Measurements from ENCODE around the gene BMPR2. TPM values are rescaled to one million over a fixed set of nuclear protein-coding genes. Genes with fewer than 3 reads are reported as not detected.
"Not testable (repeated sequence)": the region's sequence is repeated elsewhere in the genome, so short reads cannot be mapped to it uniquely, and the experiment has no call there.

Gene BMPR2
- total RNA-seq (2014; rRNA removed; shearing (Covaris generic)), result 5.0 and 9.7 TPM in 2 replicates

DNA sequence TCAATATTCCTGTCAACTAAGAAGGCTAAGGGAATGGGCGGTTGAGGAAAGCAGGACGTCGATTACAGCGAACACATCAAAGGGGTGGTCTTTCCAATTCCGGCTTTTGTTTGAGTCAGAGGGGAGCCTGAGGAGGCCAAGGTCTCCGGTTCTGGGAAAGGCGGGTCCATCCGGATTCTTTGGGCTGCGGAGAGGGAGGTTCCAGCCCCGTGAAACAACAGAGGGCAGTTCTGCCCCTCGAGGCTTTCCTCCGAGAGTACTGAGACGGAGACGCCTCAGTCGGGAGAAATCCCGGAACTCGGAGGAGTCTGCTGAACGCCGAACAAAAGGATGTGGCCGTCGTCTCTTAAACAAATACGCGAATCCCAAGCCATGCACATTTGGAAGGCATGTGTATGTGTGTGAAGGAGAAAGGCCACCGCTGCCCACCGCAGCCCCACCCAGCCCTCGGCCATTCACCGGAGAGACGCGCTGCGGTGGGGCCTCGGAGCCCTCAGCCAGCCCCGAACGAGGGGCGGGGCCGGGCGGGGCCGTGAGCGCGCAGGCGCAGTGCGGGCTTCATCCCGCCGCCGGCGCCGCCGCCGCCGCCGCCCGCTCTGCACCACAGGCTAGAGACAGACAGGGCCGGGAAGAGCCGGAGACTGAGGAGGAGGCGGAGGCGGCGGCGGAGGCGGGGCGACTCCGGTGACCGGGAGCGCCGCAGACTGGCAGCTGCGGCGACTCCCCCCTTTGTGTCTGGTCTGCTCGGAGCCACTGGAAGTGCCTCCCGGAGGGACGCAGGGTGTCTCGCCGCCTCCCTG lies at the start of gene BMPR2:
Gene BMPR2 (plus strand): TSS at position 719 of the 800 bp plus-strand sequence. CDS start 1,148 bp downstream, outside the sequence.
- DNase-seq (ENCODE audit: low spot score), result peak; percentile 89

- DNase-seq (ENCODE audit: low spot score), result no peak
These were observed 48.3 kb upstream of the BMPR2 start for GRCh38 chr2:202327858-202328257.

- no peak for DNase-seq (ENCODE audit: low spot score)
These were observed 40.2 kb upstream of the BMPR2 start for GRCh38 chr2:202335791-202336467.

- no peak for DNase-seq (ENCODE audit: low spot score)
These were observed 39.0 kb upstream of the BMPR2 start for GRCh38 chr2:202337151-202337550.

DNA sequence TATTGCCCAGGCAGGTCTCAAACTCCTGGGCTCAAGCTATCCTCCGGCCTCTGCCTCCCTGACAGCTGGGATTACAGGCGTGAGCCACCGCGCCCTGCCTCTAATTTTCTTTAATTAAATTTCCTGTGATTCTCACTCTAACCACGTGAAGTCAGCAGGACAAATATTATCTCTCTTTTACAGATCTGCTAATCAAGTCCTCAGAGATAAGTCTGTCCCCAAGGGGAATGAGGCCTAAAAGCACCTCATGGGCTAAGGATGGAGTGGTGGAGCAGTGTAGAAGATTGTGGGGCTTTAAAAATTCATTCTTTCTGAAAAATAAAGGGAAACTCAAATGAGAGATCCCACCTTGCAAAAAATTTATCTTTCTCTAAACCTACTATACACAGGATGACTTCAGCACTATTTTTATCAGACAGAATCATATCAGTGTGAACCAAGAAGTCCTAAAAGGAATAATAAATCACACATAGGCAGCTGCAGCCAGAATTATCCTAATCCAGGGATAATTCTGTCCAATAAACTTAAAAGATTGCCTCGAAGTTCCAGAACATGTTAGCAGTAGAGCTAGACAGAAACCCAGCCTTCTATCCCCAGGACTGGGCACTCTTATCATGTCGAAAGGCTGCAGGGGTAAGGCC lies 38.3 kb upstream of the BMPR2 start:
- no peak for DNase-seq (ENCODE audit: low spot score)

- peak; percentile 77 for DNase-seq (ENCODE audit: low spot score)
These were observed 36.9 kb upstream of the BMPR2 start for GRCh38 chr2:202339071-202339870.

DNA sequence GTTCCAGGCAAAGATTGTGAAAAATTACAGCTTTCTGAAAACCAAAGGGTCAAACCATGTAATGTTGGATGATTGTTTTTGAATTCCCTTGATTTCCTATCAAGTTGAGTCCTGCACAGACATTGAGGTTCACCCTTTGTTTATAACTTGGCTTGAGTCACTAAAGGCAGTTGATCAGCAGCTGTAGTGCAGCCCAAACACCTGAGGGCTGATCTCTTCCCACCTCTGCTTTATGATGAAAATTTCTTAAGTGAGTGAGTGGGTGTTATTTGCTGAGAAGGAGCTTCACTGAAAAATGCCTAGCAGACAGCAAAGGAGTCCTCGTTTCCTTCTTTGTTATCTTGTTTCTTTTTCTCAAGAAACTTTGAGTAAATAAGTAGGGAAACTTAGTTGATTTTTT lies 31.9 kb upstream of the BMPR2 start:
- no peak for DNase-seq (ENCODE audit: low spot score)

DNA sequence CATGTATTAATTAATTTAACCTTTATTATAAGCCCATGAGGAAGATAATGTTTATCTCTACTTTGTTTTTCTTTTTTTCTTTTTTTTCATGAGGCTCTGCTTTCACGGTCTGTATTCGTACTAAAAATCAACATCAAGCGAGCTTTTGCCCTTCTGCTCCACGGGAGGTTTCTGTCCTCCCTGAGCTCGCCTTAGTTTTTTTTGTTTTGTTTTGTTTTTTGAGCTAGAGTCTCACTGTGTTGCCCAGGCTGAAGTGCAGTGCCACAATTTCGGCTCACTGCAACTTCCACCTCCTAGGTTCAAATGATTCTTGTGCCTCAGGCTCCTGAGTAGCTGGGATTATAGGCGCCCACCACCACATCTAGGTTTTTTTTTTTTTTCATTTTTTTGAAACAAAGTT lies 29.9 kb upstream of the BMPR2 start:
- DNase-seq (ENCODE audit: low spot score), result no peak

- DNase-seq (ENCODE audit: low spot score), result no peak
These were observed 22.7 kb upstream of the BMPR2 start for GRCh38 chr2:202353430-202353829.

- no peak for DNase-seq (ENCODE audit: low spot score)
These were observed 20.1 kb upstream of the BMPR2 start for GRCh38 chr2:202355993-202356505.

DNA sequence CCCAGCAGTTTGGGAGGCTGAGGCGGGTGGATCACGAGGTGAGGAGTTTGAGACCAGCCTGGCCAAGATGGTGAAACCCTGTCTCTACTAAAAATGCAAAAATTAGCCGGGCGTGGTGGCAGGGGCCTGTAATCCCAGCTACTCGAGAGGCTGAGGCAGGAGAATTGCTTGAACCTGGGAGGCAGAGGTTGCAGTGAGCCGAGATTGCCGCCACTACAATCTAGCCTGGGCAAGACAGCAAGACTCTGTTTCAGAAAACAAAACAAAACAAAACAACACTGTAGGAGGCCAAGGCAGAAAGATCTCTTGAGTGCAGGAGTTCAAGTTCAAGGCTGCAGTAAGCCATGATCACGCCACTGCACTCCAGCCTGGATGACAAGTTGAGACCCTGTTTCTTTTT lies 17.2 kb upstream of the BMPR2 start:
- not testable (repeated sequence) for DNase-seq (ENCODE audit: low spot score)

DNA sequence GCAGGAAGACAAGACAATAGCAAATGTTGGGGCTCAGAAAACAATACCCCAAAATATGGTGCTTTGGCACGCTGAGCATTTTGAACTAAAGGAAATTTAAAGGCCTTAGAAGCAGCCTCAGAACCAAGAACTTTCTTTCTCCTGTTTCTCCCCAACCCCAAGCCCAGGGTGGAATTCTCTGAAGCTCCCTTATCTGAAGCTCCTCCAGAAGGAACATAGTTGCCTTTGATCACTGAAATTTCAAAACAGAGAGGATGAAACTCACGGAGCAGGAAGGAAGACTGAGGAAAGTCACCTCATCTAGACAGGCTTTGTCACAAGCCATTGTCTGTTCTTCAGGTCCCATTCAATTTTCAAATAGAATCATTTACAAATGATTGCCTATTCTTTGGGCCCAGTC lies 15.5 kb upstream of the BMPR2 start:
- no peak for DNase-seq (ENCODE audit: low spot score)

- DNase-seq (ENCODE audit: low spot score), result no peak
These were observed 15.0 kb upstream of the BMPR2 start for GRCh38 chr2:202361108-202361507.

DNA sequence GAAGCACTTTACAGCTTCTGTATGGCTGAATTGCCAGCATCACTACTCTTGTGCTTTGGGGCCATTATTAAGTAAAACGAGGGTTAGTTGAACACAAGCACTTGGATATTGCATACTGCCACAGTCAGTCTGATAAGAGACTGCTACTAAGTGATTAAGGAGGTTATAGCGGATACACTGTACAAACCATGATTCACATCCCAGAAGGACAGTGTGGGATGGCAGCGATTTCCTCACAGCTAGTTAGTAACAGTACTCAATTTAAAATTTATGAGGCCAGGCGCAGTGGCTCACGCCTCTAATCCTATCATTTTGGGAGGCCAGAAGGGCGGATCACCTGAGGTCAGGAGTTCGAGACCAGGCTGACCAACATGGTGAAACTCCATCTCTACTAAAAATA lies 2.6 kb upstream of the BMPR2 start:
- DNase-seq (ENCODE audit: low spot score), result no peak

DNA sequence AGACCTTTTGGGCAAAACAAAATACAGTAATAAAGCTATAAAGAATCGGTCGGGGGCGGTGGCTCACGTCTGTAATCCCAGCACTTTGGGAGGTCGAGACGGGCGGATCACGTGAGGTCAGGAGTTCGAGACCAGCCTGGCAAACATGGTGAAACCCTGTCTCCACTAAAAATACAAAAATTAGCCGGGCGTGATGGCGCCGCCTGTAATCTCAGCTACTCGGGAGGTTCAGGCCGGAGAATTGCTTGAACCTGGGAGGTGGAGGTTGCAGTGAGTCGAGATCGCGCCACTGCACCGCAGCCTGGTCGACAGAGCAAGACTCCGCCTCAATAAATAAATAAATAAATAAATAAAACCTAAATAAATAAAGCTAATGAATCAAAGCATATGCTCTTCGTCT lies 1.7 kb upstream of the BMPR2 start:
- DNase-seq (ENCODE audit: low spot score), result not testable (repeated sequence)

- peak; percentile 74 for DNase-seq (ENCODE audit: low spot score)
These were observed 1.0 kb upstream of the BMPR2 start for GRCh38 chr2:202375033-202375608.

DNA sequence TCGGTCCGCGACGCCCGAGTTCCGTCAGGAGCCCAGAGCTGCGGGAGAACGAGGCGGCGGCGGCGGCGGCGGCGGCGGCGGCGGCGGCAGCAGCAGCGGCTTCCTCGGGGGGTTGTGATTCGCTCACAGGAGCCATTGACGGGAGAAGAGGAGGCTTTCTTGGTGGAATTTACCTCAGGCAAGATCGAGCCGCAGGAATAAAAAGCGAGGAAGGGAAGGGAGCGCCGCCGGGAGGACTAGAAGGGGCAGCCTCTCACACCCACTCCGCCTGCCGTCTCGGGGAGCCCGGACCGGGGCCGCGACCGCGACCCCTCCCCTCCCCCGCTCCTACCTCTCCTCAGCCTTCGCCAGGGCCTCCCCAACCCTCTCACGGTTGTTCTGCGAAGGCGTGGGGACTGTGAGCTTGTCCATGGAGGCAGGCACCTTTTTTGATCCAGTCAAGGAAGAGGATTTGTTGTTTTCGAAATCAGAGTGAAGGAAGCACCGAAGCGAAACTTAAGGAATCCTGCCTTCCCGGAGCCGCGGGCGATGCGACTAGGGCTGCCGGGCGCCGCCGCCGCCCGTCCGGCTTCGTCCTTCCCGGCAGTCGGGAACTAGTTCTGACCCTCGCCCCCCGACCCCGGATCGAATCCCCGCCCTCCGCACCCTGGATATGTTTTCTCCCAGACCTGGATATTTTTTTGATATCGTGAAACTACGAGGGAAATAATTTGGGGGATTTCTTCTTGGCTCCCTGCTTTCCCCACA lies 506 bp downstream of the BMPR2 start:
- peak; percentile 62 for DNase-seq (ENCODE audit: low spot score)

GRCh38 chr2:202377207-202377761 lies 1.2 kb downstream of the BMPR2 start:
- DNase-seq (ENCODE audit: low spot score), result peak; percentile 48

GRCh38 chr2:202378001-202378400 lies 1.9 kb downstream of the BMPR2 start:
- DNase-seq (ENCODE audit: low spot score), result peak; percentile 38
